HG03439 (cell line): ENCODE data around the gene ADGRA1.
"Not testable (repeated sequence)": the region's sequence is repeated elsewhere in the genome, so short reads cannot be mapped to it uniquely, and the experiment has no call there.

ENCODE experiments used
- ATAC-seq: cut with Tn5 transposase; IDR thresholded peaks from one replicate; pipeline ENCODE4 v1.9.1; 2021; ENCODE audit warnings: mild to moderate bottlenecking, moderate library complexity; ENCODE audit not compliant: unreplicated experiment

The ADGRA1 gene

DNA sequence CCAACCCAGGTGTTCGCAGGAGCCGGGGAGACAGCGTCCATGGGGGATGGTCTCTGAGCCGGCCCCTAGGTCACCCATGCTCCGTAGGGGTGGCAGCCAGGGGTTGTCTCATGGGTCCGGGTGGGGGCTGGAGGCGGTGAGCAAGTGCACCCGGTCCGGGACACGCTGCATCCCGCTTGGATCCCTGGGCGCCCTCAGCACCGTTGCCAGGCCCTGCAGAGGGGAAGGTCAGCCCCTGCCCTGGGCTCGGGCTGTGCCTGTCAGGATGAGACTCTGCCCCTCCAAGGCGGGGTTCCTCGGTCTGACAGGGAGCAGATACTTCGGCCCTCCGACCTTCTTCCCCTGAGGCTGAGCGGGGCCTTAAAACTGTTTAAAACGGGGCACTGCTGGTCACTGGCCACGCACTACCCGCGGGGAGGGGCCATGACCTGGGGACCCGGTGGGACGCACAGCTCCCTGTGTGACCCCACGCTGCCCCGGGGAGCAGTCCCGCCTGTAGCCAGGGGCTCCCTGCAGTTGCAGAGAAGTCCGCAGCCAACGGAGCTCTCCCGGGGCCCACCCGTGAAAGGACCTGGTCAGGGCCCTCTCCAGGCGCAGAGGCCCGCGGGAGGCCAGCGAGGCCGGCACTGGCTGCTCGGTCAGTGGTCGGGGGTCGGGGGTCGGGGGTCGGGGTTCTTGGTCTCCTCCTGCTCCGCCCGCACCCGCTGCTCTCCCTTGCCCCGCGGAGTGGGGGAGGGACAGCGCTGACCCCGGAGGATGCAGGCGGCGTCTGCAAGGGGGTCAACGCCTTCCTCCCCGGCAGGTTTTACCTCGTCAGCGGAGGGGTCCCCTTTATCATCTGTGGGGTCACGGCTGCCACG is 38.9 kb downstream of the ADGRA1 start:
- ATAC-seq = no peak

DNA sequence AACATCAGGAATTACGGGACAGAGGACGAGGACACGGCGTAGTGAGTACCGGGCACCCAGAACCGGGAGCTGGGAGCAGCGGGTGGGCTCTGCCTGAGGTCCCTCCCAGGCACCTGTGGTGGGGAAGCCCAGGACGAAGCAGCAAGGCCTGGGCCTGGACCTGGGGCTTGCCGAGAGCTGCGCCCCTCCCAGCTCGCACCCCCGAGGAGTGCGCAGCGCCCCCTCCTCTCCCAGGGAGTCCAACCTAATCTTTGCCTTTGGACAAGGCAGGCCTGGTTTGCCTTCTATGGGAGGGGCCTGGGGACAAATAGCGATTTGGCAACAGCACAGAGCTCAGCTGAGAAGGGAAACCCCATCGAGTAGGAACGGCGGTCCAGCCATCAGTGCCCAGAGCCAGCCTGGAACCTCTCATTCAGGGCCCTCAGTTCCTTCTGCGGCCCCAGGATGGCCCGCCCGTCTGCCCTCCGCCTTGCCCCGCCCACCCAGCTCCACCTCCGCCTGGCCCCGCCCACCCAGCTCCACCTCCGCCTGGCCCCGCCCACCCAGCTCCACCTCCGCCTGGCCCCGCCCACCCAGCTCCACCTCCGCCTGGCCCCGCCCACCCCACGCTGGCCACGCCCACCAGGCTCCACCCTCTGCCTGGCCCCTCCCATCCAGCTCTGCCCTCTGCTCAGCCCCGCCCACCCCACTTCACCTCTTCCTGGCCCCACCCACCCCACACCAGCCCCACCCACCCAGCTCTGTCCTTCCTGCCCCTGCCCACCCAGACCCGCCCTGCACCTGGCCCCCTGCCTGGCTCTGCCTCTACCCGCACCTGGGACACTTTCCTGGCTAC is 39.8 kb downstream of the ADGRA1 start:
- ATAC-seq = no peak

DNA sequence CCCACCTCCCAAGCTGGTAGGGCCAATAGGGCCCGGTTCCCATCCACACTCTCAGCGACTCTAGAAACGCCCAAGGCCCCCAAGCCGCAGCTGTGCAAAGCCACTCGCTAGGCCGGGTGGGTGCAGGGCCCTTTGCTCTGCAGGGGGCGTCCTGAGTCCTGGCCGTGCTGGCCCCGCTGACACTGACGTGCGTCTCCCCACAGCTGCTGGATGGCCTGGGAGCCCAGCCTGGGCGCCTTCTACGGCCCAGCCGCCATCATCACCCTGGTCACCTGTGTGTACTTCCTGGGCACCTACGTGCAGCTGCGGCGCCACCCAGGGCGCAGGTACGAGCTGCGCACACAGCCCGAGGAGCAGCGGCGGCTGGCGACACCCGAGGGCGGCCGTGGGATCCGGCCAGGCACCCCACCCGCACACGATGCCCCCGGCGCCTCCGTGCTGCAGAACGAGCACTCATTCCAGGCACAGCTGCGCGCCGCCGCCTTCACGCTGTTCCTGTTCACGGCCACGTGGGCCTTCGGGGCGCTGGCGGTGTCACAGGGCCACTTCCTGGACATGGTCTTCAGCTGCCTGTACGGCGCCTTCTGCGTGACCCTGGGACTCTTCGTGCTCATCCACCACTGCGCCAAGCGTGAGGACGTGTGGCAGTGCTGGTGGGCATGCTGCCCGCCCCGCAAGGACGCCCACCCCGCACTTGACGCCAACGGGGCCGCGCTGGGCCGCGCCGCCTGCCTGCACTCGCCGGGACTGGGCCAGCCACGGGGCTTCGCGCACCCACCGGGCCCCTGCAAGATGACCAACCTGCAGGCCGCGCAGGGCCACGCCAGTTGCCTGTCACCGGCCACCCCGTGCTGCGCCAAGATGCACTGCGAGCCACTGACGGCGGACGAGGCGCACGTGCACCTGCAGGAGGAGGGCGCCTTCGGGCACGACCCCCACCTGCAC is 40.7 kb downstream of the ADGRA1 start:
- no peak for ATAC-seq

DNA sequence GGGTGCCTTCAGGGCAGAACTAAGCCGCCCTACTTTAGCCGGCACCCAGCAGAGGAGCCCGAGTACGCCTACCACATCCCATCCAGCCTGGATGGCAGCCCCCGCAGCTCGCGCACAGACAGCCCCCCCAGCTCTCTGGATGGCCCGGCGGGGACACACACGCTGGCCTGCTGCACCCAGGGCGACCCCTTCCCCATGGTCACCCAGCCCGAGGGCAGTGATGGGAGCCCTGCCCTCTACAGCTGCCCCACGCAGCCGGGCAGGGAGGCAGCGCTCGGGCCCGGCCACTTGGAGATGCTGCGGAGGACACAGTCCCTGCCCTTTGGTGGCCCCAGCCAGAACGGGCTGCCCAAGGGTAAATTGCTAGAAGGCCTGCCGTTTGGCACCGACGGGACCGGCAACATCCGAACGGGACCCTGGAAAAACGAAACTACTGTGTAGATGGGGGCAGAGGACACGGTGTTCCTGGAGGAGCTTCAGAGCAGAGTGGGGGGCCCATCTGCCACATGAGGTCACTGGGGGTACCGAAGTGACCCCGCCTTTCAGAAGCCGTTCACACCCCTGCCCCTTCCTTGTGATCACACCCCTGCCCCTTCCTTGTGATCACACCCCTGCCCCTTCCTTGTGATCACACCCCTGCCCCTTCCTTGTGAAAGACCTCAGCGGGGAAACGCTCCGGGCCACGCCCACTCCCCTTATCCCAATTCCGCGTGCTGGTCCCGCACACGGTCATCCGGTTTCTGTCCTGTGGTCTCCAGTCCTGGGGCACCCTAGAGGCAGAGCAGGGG is 41.5 kb downstream of the ADGRA1 start:
- no peak for ATAC-seq

DNA sequence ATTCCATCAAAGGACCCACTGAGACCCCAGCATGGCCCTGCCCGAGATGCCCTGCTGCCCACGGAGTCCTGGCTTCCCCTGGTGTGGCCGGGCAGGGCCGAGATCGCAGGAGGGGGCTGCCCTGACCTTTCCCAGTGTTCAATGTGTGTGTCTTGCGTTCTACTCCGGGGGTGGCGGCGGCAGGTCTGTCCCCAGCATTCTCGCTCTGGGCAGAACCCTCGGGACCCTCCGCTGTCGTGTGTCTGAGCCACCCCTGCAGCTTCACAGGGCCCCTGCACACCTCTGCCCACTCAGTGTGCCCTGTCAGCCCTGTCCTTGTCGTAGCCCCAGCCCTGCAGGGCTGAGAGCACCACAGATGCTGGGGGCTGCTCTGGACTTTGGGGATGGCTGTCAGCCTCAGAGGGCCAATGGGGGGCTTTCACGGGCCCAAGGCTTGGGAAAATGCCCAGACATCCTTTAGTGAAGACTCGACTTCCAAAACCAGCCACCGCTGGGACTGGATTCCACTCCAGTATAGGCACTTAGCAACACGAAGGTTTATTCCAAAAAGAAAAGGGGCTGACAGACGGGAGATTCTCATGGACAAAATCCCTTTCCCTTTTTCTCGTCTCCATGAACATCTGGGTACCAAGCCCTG is 42.3 kb downstream of the ADGRA1 start:
- no peak for ATAC-seq

DNA sequence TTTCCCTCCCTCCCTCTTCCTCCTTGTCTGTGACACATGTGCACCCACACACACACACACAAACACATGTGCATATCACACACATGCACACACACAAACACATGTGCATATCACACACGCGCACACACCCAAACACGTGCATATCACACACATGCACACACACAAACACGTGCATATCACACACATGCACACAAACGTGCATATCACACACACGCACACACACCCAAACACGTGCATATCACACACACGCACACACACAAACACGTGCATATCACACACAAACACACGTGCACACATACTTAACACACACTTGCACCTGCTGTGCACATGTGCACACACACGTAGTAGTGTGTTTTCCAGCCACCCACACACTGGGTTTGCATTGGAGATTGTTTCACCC is 42.9 kb downstream of the ADGRA1 start:
- ATAC-seq = no peak

DNA sequence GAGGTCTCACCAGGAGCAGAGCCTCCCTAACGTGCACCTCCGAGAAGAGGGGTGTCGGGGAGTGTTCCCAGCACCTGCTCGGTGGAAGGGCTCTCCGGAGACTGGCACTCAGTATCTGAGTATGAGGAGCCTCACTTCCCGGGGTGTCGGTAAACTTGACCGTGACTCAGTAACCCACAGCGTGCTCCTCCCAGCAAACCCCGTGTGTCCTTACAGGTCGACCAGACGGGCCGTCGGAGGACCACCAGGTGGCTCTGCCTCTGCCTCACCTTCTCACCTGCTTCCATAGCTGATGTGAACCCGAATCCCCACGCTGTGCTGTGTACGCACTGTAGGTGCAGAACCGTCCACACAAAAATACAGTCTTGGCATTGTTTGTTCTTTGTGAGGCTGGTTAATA is 43.3 kb downstream of the ADGRA1 start:
- no peak for ATAC-seq

DNA sequence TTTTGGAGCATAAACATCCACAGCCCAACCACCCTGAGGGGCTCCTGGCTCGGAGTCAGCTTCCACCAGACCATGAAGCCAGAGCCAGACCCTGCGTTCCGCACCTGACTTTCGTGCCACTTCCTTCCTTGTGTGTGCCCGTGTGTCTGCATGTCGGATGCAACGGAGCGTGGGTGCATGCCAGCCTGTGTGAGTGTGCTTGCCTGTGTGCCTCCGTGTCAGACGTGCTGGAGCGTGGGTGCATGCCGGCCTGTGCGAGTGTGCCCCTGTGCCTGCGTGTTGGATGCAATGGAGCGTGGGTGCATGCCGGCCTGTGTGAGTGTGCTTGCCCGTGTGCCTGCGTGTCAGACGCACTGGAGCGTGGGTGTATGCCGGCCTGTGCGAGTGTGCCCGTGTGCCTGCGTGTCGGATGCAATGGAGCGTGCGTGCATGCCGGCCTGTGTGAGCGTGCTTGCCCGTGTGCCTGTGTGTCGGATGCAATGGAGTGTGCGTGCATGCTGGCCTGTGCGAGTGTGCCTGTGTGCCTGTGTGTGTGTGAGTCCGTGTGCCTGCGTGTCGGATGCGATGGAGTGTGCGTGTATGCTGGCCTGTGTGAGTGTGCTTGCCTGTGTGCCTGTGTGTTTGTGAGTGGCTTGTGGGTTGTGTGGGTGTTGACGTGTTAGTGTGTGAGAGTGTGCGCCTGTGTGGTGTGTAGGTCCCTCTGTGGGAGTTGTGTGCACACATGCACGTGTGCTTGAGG is 44.2 kb downstream of the ADGRA1 start:
- ATAC-seq = no peak

DNA sequence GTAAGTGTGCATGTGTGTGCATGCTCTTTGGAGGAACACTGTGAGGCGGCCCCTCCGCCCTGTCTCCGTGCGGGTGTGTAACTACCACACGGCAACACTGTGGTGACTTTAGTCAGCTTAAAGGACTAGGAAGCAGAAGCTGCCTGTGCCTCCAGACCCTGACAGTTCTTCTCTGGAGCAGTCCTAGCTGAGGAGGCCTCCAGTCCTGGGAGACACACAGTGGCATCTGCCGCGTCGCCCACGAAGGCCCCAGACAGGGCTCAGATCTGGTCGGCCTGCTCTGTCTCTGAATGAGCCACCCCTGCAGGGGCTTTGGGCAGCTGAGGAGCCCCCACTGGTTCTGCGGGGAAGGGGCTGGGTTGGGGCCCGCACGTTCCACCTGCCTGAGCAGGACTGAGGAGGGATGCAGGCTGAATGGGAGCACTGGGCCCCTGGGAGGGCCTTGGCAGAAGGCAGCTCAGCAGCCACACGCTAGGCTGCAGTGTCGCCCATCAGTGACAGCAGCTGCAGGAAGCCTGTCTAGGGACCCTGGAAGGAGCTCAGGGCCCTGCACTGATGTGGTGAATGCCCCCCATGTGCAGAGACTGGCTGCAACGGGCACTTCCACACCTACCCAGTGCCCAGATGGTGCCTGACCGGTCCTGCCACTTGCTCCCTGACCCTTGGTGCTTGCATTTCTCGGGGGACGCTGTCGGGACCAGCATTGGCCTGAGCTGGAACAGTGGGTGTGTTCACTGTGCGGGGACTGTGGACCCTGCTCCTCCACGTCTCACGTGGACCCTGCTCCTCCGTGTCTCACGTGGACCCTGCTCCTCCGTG is 45.0 kb downstream of the ADGRA1 start:
- no peak for ATAC-seq

DNA sequence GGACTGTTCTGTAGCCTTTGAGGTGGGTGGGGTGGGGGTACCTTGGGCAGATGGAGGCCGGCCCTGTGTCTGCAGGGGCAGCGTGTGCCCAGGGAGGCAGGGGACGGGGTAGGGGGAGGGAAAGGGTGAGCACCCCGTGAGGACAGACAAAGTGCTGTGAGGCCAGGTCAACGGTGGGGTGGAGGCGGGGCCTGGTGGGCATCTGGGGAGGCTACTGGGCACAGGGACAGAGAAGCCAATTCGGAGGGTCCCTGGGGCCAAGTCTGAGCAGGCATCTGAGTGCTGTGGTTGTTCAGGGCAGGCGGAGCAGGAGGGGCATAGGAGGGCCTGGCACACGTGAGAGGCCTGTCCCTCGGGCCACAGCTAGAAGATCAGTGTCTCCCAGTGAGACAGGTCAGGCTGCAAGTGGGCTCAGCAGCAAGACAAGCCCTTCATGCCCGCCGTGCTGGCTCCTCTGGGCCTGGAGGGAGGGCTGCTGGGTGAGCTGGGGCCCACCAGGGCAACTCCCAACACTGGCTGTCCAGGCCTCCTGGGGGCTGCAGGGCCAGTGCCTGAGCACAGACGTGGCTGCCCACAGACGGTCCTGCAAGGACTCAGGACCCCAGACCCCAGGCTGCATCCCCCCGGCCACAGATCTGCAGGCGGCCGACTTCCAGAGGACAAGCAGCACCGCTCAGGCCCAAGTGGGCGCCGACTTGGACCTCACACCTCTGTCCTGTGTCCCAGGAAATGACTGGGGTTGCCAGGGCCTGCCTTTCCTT is 45.9 kb downstream of the ADGRA1 start:
- no peak for ATAC-seq

DNA sequence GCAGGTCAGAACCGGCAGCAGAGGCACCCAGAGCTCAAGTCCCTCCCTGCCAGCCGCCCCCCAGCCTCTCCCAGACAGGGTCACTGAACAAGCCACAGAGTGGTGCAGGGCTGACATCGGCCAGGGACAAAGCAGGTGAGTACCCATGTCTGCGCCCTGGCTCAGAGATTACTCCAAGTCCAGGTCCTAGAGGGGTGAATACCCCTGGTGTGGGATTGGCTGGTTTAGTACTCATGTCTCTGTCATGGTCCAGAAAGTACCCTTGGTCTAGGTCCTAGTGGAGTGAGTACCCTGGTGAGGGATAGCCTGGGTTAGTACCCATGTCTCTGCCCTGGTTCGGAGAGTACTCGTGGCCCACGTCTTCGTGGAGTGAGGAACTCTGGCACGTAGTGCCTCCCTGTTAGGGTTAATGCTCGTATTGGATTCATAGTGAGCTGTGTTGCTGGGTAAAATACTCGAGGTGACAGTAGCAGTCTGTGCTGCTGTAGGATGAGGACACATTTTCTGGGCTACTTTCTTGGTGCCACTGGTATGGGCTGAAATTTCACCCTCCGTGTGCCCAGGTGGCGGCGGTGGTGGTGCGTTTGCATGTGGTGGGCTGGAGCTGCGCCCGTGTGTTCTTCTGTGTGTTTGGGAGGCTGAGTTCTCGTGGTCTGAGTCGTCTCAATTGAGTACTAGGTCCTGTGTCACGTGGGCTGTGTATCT is 46.8 kb downstream of the ADGRA1 start:
- ATAC-seq = no peak

DNA sequence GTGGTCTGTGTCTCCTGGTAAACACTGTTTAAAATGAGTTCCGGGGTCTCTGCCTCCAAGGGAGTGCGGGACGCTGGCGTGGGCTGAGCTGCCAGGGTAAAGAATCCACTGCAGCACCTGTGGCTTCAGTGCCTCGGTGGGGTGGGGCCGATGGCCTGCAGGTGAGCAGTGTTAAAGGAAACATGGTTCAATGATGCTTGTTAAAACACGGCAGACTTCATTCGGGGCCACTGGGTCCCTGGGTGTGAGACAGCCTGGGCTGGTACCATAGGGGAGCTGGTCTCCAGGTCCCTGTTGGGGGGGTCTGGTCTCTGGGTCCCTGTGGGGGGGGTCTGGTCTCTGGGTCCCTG is 47.4 kb downstream of the ADGRA1 start:
- ATAC-seq = no peak

DNA sequence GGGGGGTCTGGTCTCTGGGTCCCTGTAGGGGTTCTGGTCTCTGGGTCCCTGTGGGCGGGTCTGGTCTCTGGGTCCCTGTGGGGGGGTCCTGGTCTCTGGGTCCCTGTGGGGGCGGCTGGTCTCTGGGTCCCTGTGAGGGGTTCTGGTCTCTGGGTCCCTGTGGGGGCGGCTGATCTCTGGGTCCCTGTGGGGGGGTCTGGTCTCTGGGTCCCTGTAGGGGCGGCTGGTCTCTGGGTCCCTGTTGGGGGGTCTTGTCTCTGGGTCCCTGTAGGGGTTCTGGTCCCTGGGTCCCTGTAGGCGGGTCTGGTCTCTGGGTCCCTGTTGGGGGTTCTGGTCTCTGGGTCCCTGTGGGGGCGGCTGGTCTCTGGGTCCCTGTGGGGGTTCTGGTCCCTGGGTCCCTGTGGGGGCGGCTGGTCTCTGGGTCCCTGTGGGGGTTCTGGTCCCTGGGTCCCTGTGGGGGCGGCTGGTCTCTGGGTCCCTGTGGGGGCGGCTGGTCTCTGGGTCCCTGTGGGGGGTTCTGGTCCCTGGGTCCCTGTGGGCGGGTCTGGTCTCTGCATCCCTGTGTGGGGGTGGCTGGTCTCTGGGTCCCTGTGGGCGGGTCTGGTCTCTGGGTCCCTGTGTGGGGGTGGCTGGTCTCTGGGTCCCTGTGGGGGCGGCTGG is 49.9 kb downstream of the ADGRA1 start:
- not testable (repeated sequence) for ATAC-seq

DNA sequence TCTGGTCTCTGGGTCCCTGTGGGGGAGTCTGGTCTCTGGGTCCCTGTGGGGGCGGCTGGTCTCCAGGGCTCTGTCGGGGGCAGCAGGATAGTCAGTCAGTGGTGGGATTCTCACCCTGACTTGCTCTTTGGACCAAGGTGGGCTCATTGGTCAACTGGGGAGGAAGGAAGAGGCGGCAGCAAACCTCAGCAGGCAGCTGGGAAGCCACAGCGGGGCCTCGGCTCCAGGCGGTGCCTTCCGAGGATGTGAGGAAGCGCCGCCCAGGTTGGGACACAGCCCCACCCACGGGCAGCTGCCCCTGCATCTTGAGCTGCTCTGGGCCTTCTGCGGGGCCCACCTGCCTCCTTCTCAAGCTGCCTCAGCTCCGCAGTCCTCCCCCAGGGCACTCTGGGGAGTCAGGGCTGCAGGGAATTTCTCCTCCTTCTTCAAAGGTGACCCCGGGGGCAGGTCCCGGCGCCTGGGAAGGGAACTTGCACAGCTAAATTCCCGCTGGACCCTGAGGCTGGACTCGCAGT is 51.9 kb downstream of the ADGRA1 start:
- ATAC-seq = no peak

DNA sequence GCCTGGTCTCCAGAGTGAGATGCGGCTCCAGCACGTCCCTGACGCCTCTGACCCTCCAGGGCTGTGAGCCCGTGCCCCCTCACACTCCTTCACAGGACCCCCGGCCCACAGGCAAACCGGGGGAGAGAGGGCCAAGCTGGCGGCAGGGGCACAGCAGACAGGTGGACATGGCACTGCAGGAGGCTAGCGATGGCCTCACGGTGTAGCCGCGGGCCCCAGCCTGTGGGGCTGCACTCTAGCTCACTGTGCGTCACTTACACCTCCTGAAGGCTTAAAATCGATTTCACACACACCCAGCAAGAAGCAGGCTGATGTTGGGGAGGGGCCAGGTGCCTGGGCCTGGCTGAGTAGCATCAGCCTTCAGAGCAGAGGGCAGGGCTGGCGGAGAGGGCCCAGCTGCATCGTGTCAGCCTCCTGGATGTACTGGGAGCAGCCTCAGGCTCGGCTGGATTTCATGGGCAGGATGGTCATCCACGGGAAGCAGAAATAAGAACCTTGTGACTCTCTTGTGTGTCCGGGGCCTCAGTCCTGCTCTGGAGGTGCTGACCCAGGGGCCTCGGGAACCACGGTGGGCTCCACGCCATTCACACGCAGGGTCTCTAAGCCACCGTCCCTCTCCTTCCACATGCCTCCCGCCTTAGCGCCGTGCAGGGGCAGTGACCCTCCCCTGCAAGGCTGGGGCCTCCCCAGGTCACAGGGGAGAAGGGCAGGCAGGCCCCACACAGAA is 52.9 kb downstream of the ADGRA1 start:
- ATAC-seq = no peak
